Panc1 (cell line): ENCODE results near the gene MPDU1. TPM values are rescaled to one million over a fixed set of nuclear protein-coding genes. Genes with fewer than 3 reads are reported as not detected.

ENCODE experiments used
- ATAC-seq: fragments of 200-7000 bp; cut with Tn5 transposase; 2 replicates; pipeline ENCODE4 v1.9.1; 2020; ENCODE audit warnings: mild to moderate bottlenecking, moderate library complexity
- BruUV-seq: library from RNA; stranded (reverse); fragments of 400-500 nt; replicated peaks from 2 replicates; lab custom pipeline; 2021; lab: Mats Ljungman, UMichigan
- CTCF ChIA-PET: fragments of 300-600 bp; sonication (Branson Sonifier 250); formaldehyde crosslinking; loops from one replicate; lab custom pipeline; 2022; ENCODE audit warnings: antibody characterized with exemption; lab: Charles Lee
- POLR2A ChIA-PET: fragments of 300-600 bp; sonication (Branson Sonifier 250); formaldehyde crosslinking; loops from one replicate; lab custom pipeline; 2022; ENCODE audit warnings: antibody characterized with exemption; lab: Charles Lee
- DNase-seq: peaks from one replicate; pipeline ENCODE4 v3.0.0-alpha.2; 2010; ENCODE audit warnings: low read depth, low spot score
- H3K27ac ChIP-seq: 2 replicates; pipeline ENCODE4 v1.5.1; 2011; ENCODE audit warnings: mild to moderate bottlenecking, low read length, inconsistent platforms
- H3K27me3 ChIP-seq: fragments of 200-500 bp; sonication (Bioruptor generic); 2 replicates; pipeline ENCODE4 v1.6.0; 2014; ENCODE audit warnings: low read length, inconsistent platforms; ENCODE audit not compliant: control insufficient read depth, insufficient read depth
- H3K36me3 ChIP-seq: fragments of 200-500 bp; sonication (Bioruptor generic); 2 replicates; pipeline ENCODE4 v1.5.1; 2014; ENCODE audit warnings: inconsistent platforms, mild to moderate bottlenecking, low read length, moderate library complexity; ENCODE audit not compliant: control insufficient read depth, insufficient read depth
- H3K4me1 ChIP-seq: 2 replicates; pipeline ENCODE4 v1.5.1; 2011; ENCODE audit warnings: inconsistent platforms, mild to moderate bottlenecking, low read length, moderate library complexity; ENCODE audit not compliant: control insufficient read depth, insufficient read depth
- H3K4me3 ChIP-seq, 2 experiments: 2 replicates each; pipeline ENCODE4 v1.5.1; 2011 to 2012; ENCODE audit warnings: low read depth in 2 of 2, low read length in 2 of 2, mild to moderate bottlenecking in 2 of 2, inconsistent platforms in 1 of 2, moderate library complexity in 1 of 2
- H3K9me3 ChIP-seq: fragments of 200-500 bp; sonication (Bioruptor generic); 2 replicates; pipeline ENCODE4 v1.5.1; 2014; ENCODE audit warnings: low read depth, mild to moderate bottlenecking, inconsistent platforms, low read length, moderate library complexity; ENCODE audit not compliant: control insufficient read depth, insufficient read depth
- POLR2AphosphoS5 ChIP-seq: IDR thresholded peaks from 2 replicates; pipeline ENCODE4 v1.6.1; 2012; ENCODE audit warnings: mild to moderate bottlenecking, low read depth, low read length, moderate library complexity
- SIN3A ChIP-seq: IDR thresholded peaks from 2 replicates; pipeline ENCODE4 v1.6.1; 2012; ENCODE audit warnings: low read depth, mild to moderate bottlenecking, low read length, moderate library complexity, borderline replicate concordance; ENCODE audit not compliant: insufficient read depth
- TCF7L2 ChIP-seq: IDR thresholded peaks from 2 replicates; pipeline ENCODE4 v1.6.1; 2011; ENCODE audit warnings: mild to moderate bottlenecking, low read depth, low read length, inconsistent platforms
- in situ Hi-C: cut with HindIII; loops from 2 replicates; pipeline ENCODE4 v1.10.0; 2016; ENCODE audit warnings: low sequenced_read_pairs, low pct_unique_long_range_greater_than_20kb
- intact Hi-C: fragments of 100-400 bp; cut with micrococcal nuclease; formaldehyde crosslinking; loops from one replicate; pipeline ENCODE4 v1.10.0; 2022; ENCODE audit not compliant: unreplicated experiment
- total RNA-seq: library from RNA; stranded (reverse); gene quantifications from one replicate; pipeline ENCODE4 v1.2.1, GENCODE V29; 2021; ENCODE audit not compliant: unreplicated experiment
- TF ChIP-seq, protein P1 (sequence below): fragments of 450-650 bp; IDR thresholded peaks from 2 replicates; pipeline ENCODE4 v1.5.1; 2017; ENCODE audit warnings: mild to moderate bottlenecking
- TF ChIP-seq, protein P2 (sequence below), 2 experiments: IDR thresholded peaks; 2 replicates each; pipeline ENCODE4 v1.6.1; 2011 to 2012; ENCODE audit warnings: low read depth in 2 of 2, control low read depth in 1 of 2, low read length in 1 of 2, mild to moderate bottlenecking in 1 of 2, moderate library complexity in 1 of 2; ENCODE audit not compliant: insufficient read depth in 1 of 2

MPDU1 gene
- total RNA-seq, 1 experiment from 2014 or later: 47.1 TPM

DNA sequence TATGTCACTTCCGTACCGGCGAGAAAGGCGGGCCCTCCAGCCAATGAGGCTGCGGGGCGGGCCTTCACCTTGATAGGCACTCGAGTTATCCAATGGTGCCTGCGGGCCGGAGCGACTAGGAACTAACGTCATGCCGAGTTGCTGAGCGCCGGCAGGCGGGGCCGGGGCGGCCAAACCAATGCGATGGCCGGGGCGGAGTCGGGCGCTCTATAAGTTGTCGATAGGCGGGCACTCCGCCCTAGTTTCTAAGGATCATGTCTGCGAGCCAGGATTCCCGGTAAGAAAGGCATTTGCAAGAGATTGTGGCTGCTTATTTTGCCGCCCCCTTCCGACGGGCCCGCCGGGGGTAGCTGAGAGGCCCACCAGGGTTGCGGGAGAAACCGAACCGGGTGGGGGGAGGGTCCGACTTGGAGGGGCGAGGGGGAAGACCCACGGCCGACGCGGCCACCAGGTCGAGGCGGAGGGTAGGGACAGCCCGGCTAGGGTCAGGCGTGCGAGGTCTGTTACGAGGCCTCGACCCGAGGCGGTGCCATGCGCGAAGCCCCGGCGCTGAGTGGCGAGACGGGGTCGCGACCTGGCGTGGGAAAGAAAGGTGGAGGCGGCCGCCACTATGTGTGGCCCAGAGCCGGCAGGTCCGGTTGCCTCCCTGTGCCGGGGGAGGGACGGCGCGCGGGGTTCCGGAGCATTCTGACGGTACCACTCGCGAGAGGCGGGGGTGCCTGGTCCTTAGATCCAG lies 10.9 kb upstream of the MPDU1 start:
- TF ChIP-seq POLR2AphosphoS5 (peak; percentile 99), TCF7L2 (no peak), SIN3A (peak; percentile 73; the same call in 1 of the 2 replicates)
- ATAC-seq (peak; percentile 92), DNase-seq (peak; percentile 97)
- peak overlapping the region; percentile 90 for H3K27ac ChIP-seq
- intact Hi-C loops (no loop called here), in situ Hi-C loops (no loop called here)
- H3K4me1 ChIP-seq: peaks cover 33% of the 10 kb centered on the region
- H3K4me3 ChIP-seq: peak overlapping the region; percentile 85 to 89
- ChIA-PET POLR2A (interaction anchor here (0.6 kb wide), 1 partner anchor 546 kb away, joined by 9 read pairs; no protein-coding TSS in a partner anchor), CTCF (no interaction called here)
- no peaks in the 10 kb centered on the region for H3K9me3 ChIP-seq
- TSS peak; percentile 70 for BruUV-seq
- peaks cover 28% of the 10 kb centered on the region for H3K36me3 ChIP-seq
- no peaks in the 10 kb centered on the region for H3K27me3 ChIP-seq

DNA sequence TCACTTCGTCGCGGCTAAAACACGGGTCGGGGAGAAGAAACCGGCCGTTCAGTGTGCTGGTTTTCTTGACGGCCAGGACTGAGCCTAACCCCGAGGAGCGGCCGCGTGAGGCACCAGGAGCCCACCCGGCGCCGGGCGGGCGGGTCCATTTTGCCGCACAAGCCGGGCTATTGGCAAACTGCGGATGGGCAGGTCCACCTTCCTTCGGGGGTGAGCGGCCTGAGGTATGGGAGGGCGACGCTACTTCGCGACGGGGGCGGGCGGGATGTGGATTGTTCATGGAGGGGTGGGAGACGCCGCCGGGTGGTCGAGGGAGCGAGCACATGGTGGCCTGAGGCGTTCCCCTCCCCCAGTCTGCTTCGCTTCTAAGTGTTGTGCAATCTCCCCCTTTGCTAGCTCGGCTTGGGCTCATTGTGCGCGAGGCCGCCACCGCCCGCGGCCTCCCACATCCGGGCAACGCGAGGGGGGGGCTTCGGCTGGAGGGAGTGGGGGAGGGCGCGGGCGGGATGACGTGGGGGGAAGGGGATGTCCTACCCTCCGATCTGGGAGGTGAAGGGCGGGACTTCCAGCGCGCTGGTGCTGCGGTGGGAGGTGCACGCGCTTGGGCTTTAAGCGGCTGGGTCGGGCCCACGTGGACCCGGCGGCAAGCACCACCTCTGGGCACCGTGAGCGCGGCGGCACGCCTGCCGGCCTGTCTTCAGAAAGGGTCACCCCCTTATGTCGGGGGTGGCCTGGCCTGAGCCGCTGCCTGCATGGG lies 10.2 kb upstream of the MPDU1 start:
- Histone ChIP-seq H3K9me3 (no peaks in the 10 kb centered on the region), H3K4me3 (peak overlapping the region; percentile 85 to 89), H3K27ac (peak overlapping the region; percentile 90), H3K4me1 (peaks cover 41% of the 10 kb centered on the region), H3K27me3 (no peaks in the 10 kb centered on the region), H3K36me3 (peaks cover 29% of the 10 kb centered on the region)
- intact Hi-C loops (no loop called here), in situ Hi-C loops (no loop called here)
- POLR2A ChIA-PET: interaction anchor here (0.6 kb wide), 1 partner anchor 546 kb away, joined by 9 read pairs; no protein-coding TSS in a partner anchor
- DNase-seq: no peak
- CTCF ChIA-PET: no interaction called here
- ATAC-seq: peak; percentile 47
- TF ChIP-seq, protein P1, sequence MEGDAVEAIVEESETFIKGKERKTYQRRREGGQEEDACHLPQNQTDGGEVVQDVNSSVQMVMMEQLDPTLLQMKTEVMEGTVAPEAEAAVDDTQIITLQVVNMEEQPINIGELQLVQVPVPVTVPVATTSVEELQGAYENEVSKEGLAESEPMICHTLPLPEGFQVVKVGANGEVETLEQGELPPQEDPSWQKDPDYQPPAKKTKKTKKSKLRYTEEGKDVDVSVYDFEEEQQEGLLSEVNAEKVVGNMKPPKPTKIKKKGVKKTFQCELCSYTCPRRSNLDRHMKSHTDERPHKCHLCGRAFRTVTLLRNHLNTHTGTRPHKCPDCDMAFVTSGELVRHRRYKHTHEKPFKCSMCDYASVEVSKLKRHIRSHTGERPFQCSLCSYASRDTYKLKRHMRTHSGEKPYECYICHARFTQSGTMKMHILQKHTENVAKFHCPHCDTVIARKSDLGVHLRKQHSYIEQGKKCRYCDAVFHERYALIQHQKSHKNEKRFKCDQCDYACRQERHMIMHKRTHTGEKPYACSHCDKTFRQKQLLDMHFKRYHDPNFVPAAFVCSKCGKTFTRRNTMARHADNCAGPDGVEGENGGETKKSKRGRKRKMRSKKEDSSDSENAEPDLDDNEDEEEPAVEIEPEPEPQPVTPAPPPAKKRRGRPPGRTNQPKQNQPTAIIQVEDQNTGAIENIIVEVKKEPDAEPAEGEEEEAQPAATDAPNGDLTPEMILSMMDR: no peak
- TF ChIP-seq SIN3A (peak; percentile 38; the same call in 1 of the 2 replicates), POLR2AphosphoS5 (peak; percentile 71)
- TF ChIP-seq, protein P2, sequence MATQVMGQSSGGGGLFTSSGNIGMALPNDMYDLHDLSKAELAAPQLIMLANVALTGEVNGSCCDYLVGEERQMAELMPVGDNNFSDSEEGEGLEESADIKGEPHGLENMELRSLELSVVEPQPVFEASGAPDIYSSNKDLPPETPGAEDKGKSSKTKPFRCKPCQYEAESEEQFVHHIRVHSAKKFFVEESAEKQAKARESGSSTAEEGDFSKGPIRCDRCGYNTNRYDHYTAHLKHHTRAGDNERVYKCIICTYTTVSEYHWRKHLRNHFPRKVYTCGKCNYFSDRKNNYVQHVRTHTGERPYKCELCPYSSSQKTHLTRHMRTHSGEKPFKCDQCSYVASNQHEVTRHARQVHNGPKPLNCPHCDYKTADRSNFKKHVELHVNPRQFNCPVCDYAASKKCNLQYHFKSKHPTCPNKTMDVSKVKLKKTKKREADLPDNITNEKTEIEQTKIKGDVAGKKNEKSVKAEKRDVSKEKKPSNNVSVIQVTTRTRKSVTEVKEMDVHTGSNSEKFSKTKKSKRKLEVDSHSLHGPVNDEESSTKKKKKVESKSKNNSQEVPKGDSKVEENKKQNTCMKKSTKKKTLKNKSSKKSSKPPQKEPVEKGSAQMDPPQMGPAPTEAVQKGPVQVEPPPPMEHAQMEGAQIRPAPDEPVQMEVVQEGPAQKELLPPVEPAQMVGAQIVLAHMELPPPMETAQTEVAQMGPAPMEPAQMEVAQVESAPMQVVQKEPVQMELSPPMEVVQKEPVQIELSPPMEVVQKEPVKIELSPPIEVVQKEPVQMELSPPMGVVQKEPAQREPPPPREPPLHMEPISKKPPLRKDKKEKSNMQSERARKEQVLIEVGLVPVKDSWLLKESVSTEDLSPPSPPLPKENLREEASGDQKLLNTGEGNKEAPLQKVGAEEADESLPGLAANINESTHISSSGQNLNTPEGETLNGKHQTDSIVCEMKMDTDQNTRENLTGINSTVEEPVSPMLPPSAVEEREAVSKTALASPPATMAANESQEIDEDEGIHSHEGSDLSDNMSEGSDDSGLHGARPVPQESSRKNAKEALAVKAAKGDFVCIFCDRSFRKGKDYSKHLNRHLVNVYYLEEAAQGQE (IDR thresholded peaks at IDR 0.05; ENCODE audit: insufficient read depth in 1 of 2, low read depth in 2 of 2, low read length in 1 of 2): 0 out of 4 replicates have a peak, but pooled peaks of 1 of the 2 experiments have one; percentile 19
- BruUV-seq: no TSS peak
